ENCODE measurements around the gene ADK.
"Not testable (repeated sequence)": the region's sequence is repeated elsewhere in the genome, so short reads cannot be mapped to it uniquely, and the experiment has no call there.

Gene ADK

DNA sequence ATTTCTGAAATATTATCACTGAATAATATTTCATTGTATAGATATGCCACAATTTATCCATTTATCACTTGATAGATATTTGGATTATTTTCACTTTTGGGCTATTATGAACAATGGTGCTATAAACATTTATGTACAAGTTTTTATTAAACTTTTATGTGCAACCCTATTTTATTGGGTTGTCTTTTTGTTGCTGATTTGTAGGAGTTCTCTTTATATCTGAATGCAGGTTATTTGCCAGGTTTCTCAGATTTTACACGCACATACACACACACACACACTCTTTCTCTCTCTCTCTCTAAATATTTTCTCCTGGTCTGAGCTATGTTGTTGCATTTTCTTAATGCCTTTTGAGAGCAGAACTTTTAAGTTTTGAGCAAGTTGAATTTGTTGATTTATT is 36.2 kb downstream of the ADK start:
- DNase-seq: no peak

DNA sequence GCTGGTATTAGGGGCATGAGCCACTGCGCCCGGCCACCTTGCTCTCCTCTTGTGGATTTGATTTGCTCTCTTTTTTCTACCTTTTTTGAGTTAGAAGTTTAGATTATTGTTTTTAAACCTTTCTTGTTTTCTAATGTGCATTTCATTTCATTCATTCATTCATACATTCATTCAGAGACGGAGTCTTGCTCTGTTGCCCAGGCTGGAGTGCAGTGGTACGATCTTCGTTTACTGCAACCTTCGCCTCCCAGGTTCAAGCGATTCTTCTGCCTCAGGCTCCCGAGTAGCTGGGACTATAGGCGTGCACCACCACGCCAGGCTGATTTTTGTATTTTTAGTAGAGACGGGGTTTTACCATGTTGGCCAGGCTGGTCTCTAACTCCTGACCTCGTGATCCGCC is 37.6 kb downstream of the ADK start:
- DNase-seq: not testable (repeated sequence)

DNA sequence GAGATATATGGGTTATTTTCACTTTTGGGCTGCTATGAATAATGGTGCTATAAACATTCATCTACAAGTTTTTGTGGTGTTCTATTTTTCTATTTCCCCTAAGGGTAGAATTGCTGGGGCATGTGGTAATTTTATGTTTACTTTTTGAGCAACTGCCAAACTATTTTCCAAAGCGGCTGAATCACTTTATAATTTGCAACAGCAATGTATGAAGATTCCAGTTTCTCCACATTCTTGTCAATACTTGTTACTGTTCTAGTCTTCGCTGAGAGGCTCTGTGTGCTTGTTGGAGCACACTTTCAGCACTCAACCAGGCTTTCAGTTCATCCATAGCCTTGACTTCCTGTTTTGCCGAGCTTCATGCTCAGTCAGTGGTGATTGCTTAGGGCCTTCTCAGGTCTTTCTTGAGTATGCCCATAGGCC is 39.0 kb downstream of the ADK start:
- peak; percentile 96 for DNase-seq

DNA sequence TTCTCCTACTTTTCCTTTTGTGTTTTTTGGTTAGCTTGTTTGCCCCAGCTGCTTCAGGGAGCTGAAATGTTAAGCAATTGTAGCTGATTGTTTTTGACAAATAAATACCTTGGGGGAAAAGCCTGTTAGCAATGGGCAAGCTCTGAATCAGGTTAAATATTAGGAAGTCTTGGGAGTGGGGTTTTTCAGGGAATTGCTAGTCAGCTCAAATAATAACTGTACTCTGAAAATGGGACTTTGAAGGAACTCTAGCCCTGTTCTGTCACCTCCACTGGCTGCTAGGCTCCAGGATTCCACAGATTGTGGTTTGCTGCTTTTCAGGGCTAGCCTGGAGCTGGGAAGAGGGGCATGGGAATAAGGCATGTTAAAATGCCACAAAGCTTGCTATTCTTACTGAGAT is 39.5 kb downstream of the ADK start:
- DNase-seq: peak; percentile 65

DNA sequence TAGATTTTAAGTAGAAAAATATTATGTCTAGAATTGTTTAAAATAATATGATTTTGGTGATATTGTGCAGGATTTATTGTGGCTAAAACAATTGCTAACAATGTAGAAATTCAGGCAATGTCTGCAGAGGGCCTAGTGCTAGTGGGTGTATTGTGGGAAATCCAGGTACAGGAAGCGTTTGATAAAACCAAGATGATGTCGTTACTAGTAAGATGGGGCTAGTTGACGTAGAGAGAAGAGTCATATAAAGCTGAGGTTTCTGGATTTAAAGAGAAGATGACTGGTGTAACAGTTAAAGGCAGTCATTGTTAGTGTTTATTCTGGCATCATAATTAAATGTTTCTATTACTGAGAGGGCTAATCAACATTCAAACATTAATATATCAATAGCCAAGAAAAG is 43.5 kb downstream of the ADK start:
- DNase-seq: peak; percentile 35

DNA sequence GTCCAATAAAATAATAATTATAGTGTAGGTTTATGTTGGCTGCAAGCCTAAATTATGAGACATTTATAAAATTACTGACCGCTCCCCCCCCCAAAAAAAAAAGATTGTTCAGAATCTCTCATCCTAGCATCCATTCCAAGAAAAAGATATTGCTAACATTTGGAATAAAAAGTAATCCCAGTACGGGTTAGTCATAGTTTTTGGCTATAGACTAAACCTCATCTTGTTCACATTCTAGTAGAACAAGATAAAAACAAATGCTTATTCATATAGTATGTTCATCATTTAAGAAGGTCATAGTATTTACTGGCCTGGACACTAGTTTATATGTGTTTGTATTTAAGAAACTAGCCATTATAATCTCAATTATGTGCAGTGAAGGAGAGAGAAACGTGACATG is 44.0 kb downstream of the ADK start:
- DNase-seq: no peak

DNA sequence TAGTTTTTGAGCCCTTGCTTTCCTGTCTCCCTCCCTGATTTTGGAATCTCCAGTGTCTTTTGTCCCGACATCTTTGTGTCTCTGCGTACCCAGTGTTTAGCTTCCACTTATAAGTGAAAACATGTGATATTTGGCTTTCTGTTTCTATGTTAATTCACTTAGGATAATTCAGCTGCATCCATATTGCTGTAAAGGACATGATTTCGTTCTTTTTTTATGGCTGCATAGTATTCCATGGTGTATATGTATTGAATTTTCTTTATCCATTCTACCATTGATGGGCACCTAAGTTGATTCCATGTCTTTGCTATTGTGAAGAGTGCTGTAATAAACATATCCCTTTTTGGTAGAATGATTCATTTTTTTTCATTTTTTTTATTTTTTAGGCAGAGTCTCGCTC is 48.3 kb downstream of the ADK start:
- no peak for DNase-seq

DNA sequence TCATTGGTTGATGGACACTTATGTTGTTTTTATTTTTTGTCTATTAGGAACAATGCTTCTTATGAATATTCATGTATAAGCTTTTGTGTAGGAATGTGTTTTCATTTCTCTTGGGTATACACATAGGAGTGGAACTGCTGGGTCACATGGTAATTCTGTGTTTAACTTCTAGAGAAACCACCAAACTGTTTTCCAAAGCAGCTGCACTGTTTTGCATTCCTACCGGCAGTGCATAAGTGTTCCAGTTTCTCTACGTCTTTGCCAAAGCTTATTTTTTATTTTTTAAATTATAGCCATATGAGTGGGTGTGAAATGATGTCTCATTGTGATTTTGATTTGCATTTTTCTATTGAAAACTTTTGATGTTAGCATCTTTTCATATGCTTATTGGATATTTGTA is 51.3 kb downstream of the ADK start:
- no peak for DNase-seq

DNA sequence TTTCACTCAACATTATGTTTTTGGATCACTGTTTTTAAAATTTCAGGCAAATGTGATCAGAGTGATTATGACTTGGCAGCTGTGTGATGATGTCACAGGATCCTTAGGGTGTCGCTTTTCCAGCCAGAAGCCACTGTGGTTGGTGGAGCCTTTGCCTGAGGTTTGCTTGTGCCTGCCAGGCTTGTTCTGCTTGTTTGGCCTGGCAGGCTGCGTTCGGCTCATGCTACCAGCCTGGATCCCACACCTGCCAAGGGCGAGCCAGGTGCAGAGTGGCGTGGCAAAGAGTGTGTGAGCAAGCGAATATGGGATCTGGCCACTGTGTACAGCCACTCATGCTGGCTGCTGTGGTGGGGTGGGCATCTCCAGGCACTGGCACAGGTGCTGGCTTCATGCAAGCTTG is 55.7 kb downstream of the ADK start:
- DNase-seq: no peak

DNA sequence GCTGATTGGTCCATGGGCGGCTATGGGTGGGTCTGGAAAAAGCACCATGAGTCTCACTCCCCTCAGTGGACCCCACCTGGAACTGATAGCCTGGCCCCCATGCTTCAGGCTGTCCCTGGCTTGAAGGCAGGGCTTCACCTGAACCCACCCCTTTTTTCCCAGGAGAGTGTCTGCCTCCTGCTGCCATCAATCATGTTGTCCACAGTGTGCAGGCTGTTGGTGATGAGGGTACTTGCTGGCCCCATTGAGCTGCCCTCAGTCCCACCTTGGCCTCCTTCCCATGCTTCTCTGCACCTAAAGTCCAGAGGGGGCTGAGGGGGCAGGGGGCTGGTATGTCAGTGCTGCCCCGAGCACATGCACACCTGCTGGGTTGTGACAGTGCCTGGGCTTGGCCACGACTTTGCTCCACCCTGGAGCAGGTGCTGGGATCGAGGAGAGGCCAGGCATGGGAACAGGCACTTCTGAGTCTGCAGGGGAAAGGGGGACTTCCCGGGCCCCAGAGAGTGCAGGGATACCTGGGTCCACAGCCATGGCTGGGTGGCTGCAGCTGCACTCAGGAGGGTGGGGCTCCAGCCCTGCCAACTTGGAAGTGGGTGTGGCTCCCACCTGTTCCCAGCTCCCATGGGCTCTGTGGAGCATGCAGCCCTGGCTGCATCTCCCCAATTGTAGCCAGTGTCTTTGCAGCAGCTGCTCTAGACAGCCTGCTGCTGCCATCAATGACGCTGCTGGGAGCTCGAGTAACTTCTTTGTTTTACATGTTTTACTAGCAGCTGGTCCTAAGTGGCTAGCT is 56.9 kb downstream of the ADK start:
- DNase-seq: no peak

DNA sequence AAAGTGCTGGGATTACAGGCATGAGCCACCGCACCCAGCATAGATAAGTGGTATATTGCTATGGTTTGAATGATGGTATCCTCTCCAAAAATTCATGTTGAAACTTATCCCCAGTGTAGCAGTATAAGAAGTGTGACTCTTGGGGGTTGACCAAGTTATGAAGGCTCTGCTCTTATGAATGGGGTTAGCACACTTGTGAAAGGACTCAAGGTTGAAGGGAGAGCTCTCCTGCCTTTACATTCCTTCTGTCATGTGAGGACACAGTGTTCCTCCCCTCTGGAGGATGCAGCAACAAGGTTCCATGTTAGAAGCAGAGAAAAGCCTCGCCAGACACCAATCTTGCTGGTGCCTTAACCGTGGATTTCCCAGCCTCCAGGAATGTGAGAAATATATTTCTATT is 58.0 kb downstream of the ADK start:
- no peak for DNase-seq

DNA sequence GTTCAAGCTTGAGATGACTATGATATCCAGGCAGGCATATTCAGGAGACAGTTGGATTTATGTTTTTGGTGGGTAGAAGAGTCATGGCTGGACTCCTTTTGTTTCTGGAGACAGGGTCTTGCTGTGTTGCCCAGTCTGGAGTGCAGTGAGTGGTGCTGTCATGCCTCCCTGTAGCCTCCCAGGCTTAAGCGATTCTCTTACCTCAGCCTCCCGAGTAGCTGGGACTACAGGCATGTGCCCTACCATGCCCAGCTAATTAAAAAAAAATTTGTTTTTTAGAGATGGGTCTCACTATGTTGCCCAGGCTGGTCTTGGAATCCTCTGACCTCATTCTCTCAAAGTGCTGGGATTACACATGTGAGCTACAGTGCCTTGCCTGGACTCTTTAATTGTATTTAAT is 62.0 kb downstream of the ADK start:
- no peak for DNase-seq

DNA sequence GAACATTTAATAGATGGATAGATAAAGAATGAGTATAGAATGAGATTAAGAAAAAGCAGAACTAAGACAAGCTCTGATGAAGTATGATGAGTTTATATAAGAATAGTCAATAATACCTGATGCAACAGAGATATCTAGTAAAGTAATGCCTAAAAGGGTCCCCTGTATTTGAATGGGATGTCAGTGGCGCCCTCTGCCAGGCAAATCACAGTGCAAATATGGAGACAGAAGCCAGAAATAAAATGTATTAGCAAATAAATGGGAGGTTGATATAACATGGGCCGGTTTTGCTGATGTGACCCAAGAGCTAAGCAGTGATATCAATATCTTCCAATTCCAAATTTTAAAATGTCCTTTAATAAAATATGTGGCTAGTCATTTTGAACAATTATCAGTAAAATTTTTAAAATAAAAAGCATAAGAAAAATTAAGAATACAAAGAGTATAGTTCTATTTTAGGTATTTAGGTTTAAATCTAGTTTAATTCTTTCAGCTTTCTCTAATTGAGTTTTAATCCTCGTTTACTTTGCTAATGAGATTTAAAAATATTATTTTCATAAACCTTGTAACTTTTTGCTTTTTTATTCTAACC is 62.6 kb downstream of the ADK start:
- peak; percentile 61 for DNase-seq

DNA sequence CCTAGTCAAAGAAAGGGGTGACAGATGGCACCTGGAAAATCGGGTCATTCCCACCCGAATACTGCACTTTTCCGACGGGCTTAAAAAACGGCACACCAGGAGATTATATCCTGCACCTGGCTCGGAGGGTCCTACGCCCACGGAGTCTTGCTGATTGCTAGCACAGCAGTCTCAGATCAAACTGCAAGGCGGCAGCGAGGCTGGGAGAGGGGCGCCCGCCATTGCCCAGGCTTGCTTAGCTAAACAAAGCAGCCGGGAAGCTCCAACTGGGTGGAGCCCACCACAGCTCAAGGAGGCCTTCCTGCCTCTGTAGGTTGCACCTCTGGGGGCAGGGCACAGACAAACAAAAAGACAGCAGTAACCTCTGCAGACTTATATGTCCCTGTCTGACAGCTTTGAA is 66.1 kb downstream of the ADK start:
- not testable (repeated sequence) for DNase-seq

DNA sequence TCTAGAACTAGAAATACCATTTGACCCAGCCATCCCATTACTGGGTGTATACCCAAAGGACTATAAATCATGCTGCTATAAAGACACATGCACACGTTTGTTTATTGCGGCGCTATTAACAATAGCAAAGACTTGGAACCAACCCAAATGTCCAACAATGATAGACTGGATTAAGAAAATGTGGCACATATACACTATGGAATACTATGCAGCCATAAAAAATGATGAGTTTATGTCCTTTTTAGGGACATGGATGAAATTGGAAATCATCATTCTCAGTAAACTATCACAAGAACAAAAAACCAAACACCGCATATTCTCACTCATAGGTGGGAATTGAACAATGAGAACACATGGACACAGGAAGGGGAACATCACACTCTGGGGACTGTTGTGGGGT is 71.4 kb downstream of the ADK start:
- DNase-seq: not testable (repeated sequence)

DNA sequence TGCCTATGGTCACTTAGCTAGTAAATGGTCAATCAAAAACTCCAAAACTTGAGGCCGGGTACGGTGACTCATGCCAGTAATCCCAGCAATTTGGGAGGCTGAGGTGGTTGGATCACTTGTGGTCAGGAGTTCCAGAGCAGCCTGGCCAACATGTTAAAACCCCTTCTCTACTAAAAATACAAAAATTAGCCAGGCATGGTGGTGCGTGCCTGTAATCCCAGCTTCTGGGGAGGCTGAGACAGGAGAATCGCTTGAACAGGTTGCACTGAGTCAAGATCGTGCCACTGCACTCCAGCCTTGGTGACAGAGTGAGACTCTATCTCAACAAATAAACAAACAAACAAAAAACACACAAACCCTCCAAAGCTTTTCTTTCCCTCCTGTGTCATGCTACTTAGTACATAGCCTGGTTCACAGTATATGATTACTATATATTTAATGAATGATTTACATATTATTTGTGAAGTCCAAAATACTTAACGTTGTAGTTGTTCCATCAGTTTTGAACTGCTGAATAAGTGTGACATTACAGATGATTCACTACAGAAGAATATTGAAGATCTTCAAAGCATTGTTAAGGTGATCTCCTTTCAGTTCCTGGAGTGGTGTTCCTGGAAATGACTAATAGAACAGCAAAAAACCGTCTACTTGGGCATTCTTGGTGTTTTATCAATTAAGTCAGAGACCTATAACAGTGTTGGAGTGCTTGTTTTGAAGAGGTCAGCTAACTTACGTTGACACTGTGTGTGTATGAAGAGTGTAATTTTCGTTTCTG is 72.9 kb downstream of the ADK start:
- peak; percentile 84 for DNase-seq

DNA sequence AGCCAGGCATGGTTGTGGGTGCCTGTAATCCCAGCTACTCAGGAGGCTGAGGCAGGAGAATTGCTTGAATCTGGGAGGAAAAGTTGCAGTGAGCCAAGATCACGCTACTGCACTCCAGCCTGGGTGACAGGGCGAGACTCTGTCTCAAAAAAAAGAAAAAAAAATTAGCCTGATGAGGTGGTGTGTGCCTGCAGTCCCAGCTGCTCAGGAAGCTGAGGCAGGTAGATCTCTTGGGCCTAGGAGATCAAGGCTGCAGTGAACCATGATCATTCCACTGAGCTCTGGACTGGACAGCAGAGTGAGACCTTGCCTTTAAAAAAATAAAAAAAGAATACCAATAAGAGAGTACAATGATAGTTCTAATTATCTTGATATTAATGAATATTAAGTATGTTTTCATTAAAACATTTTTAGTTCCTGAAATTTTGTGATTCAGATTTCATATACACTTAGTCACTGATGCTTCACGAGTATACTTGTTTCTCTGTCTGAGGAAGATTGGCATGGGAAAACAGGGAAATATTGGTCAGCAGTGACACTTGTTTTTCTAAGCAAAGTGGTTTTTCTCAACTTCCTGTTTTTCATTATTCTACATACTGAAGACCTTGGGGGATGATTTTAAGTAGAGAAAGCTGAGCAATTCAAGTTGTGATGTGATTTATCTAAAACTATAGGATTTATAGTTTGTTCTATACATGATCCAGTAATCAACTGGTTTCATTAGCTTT is 76.8 kb downstream of the ADK start:
- DNase-seq: peak; percentile 60

DNA sequence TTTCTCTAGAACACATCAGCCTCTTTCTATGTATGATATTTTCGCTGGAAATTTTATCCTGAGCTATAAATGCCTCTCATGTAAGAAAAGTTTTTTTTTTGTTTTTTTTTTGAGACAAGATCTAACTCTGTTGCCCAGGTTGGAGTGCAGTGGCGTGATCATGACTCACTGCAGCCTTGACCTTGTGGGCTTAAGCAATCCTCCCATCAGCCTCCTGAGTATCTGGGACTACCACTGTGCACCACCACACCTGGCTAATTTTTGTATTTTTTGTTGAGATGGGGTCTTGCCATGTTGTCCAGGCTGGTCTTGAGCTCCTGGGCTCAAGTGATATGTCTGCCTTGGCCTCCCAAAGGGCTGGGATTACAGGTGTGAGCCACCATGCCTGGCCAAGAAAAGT is 80.4 kb downstream of the ADK start:
- peak; percentile 69 for DNase-seq

DNA sequence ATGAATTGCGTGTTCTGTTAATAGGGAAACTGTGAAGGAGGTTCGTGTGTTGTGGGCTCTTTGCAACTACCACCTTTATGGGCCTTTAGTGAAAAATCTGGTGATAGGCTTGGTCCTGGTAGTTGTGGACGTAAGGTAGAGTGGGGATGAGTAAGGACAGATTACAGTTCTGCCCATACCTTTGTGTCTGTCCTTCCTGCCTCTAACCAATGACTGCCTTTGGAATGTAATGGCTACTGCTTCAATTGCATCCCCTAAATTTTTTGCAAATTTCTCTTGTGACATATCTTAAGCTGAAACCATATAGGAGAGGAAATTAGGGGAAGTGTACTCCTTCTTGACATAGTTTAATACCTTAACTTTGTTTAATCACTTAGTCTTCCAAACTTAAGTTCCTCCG is 82.3 kb downstream of the ADK start:
- DNase-seq: no peak

DNA sequence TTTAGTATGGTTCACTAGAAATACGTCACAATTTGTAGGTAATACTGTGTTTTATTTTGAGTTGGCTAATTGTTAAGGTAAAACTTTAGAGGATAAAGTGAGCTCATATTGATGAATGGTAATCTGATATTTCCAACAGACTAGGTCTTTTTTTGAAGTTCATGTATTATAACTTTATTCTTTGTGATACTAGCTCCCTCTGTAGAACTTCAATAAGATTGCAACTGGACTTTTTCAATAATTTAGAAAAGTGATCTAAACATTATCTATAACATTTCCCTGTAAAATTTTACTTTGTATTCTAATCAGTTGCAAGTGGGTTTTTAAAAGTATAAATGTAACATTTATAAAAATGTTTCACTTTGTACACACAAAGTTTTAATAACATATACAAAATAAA is 83.5 kb downstream of the ADK start:
- DNase-seq: no peak

DNA sequence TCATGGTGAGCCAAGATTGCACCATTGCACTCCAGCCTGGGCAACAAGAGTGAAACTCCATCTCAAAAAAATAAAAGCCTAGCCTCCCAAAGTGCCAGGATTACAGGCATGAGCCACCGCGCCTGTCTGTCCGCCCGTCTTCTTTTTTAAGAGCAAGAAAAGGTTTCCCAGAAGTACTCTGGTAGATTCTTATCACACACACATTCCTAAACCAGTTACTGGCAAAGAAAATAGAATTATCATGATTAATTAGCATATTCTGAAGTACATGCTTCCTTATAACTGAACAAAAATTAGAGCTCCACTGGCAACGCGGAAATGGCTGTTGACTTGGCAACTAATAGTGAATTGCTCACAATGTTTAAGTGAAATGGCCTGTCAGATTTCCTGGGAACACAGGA is 87.0 kb downstream of the ADK start:
- no peak for DNase-seq

DNA sequence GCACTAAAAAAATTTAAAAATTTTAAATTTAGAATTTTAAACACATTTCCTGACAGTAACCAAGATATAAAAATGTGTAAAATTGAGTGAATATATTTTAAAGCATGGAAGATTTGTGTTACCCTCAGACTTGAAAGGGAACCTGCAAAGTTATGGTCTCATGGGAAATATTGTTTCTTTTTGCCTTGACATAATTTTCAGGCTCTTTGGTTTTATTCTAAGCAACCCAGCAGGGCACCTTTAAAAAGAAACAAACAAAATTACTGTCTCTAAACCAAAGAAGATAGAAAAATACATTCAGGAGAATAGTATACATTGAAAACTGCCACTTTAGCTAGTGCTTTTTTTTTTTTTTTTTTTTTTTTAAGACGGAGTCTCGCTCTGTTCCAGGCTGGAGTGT is 87.5 kb downstream of the ADK start:
- no peak for DNase-seq

DNA sequence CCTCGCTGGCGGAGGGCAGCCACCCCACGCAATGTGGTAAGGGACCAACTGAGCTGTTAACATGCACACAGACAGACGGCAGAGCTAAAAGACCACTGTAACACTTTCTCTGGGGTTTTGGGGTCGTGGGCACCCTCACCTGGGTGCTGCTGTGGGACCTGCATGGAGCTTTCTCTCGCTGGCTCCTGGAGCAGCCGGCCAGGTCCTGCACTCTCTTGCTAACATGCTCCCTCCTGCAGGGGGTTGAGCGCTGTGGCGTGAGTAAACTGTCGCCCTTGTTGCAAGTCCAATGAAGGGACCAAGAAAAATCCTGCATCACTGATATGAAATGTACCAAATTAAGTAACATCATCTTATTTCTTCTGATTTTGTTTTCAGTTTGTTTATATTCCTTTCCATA is 92.0 kb downstream of the ADK start:
- no peak for DNase-seq
